SK-N-SH treated with all-trans-retinoic acid at 6 μM for 48 hours (cell line): ENCODE measurements around the gene NUP210L.

Source experiments
- ARNTL ChIP-seq: fragments of 450-650 bp; formaldehyde crosslinking; IDR thresholded peaks from 2 replicates; pipeline ENCODE4 v1.5.0; 2020; ENCODE audit warnings: low read depth, mild to moderate bottlenecking, moderate library complexity, borderline replicate concordance
- TCF4 ChIP-seq: fragments of 250-450 bp; sonication (Bioruptor Pico); IDR thresholded peaks from 2 replicates; pipeline ENCODE4 v1.8.0; 2021; ENCODE audit warnings: mild to moderate bottlenecking, moderate library complexity, borderline replicate concordance
- ZNF70 ChIP-seq: fragments of 450-650 bp; formaldehyde crosslinking; IDR thresholded peaks from 2 replicates; pipeline ENCODE4 v1.5.0; 2020; ENCODE audit warnings: mild to moderate bottlenecking, moderate library complexity
- ZNF8 ChIP-seq: fragments of 450-650 bp; formaldehyde crosslinking; IDR thresholded peaks from 2 replicates; pipeline ENCODE4 v1.5.0; 2020; ENCODE audit warnings: mild to moderate bottlenecking, moderate library complexity
- TF ChIP-seq, protein P1 (sequence below): fragments of 250-450 bp; sonication (Bioruptor Pico); IDR thresholded peaks from 2 replicates; pipeline ENCODE4 v1.5.1; 2020; ENCODE audit warnings: low read depth, mild to moderate bottlenecking, moderate library complexity

DNA sequence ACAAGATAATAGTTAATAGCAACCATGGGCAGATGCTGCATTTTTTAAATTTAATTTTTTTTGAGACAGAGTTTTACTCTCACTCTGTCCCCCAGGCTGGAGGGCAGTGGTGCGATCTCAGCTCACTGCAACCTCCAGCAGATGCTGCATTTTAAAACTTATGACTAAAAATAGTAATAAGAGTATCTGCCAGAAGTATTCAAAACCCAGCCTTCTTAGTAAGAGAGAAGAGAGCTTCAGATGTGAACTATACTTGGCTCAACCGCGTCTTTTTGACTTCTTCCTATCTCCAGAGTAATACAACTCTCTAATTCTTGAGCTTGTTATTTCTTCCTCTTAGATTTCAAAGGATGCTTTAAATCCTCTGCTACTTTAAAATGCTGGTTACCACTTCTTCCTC lies 159.7 kb downstream of the NUP210L start:
- TF ChIP-seq, protein P1, sequence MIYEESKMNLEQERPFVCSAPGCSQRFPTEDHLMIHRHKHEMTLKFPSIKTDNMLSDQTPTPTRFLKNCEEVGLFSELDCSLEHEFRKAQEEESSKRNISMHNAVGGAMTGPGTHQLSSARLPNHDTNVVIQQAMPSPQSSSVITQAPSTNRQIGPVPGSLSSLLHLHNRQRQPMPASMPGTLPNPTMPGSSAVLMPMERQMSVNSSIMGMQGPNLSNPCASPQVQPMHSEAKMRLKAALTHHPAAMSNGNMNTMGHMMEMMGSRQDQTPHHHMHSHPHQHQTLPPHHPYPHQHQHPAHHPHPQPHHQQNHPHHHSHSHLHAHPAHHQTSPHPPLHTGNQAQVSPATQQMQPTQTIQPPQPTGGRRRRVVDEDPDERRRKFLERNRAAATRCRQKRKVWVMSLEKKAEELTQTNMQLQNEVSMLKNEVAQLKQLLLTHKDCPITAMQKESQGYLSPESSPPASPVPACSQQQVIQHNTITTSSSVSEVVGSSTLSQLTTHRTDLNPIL (CRISPR knock-in tag) = no peak
- TF ChIP-seq TCF4 (CRISPR knock-in tag) = no peak
- TF ChIP-seq ZNF8 (CRISPR knock-in tag) = no peak
- no peak for TF ChIP-seq ZNF70 (CRISPR knock-in tag)
- TF ChIP-seq ARNTL (CRISPR knock-in tag) = no peak
